Thyroid gland (tissue), 4 donors: ENCODE measurements around the gene HBD. TPM values are rescaled to one million over a fixed set of nuclear protein-coding genes. Genes with fewer than 3 reads are reported as not detected.

Experiments
- DNase-seq, 2 donors: peaks; one replicate each; pipeline ENCODE4 v3.0.0-alpha.2; 2019
- H3K27ac ChIP-seq, 3 donors: fragments of 200-600 bp; sonication (generic); 1 replicate in 2 of 3; 2 replicates in 1 of 3; pipeline ENCODE4 v1.5.1; 2016 to 2019; ENCODE audit warnings: mild to moderate bottlenecking in 1 of 3, moderate library complexity in 1 of 3
- H3K27me3 ChIP-seq: fragments of 200-600 bp; sonication (generic); one replicate; pipeline ENCODE4 v1.5.1; 2019
- H3K36me3 ChIP-seq, 2 donors: fragments of 200-600 bp; sonication (generic); one replicate each; pipeline ENCODE4 v1.5.1; 2016 to 2019
- H3K4me1 ChIP-seq, 2 donors: fragments of 200-600 bp; sonication (generic); one replicate each; pipeline ENCODE4 v1.5.1; 2017 to 2019
- H3K4me3 ChIP-seq, 3 donors: fragments of 200-600 bp; sonication (generic); replicated peaks in 1 of 3; 1 replicate in 2 of 3; 2 replicates in 1 of 3; pipeline ENCODE4 v1.5.1; 2016; ENCODE audit warnings: mild to moderate bottlenecking in 1 of 3
- H3K9me3 ChIP-seq: fragments of 200-600 bp; sonication (generic); one replicate; pipeline ENCODE4 v1.5.1; 2017
- POLR2A ChIP-seq, 2 donors: fragments of 450-650 bp; IDR thresholded peaks; one replicate each; pipeline ENCODE4 v1.6.1; 2017; ENCODE audit warnings: antibody characterized with exemption in 2 of 2, mild to moderate bottlenecking in 2 of 2, moderate library complexity in 1 of 2
- WGBS, 2 donors: methylation state at CpG; one replicate each; pipeline ENCODE4 v1.1.5; 2017; 5-methylcytosine and 5-hydroxymethylcytosine counted together
- intact Hi-C: fragments of 100-400 bp; cut with DNase I; formaldehyde crosslinking; loops from one replicate; pipeline ENCODE4 v1.15.1; 2023
- total RNA-seq, 4 donors: library from RNA; depleted of rRNA; stranded (reverse); fragments of >200 nt; gene quantifications; one replicate each; pipeline ENCODE4 v1.2.3, GENCODE V29; 2016
- TF ChIP-seq, protein P1 (sequence below), 6 experiments: fragments of 200-600 bp in 3 of 6; fragments of 450-650 bp in 3 of 6; sonication (generic) in 3 of 6; IDR thresholded peaks; one replicate each; pipeline ENCODE4 v1.5.1; 2016 to 2019; ENCODE audit warnings: antibody characterized with exemption in 6 of 6, mild to moderate bottlenecking in 2 of 6, inconsistent platforms in 1 of 6, moderate library complexity in 1 of 6

The HBD gene
- total RNA-seq, 4 donors from 2014 or later: 1.0 TPM; not detected in 3

DNA sequence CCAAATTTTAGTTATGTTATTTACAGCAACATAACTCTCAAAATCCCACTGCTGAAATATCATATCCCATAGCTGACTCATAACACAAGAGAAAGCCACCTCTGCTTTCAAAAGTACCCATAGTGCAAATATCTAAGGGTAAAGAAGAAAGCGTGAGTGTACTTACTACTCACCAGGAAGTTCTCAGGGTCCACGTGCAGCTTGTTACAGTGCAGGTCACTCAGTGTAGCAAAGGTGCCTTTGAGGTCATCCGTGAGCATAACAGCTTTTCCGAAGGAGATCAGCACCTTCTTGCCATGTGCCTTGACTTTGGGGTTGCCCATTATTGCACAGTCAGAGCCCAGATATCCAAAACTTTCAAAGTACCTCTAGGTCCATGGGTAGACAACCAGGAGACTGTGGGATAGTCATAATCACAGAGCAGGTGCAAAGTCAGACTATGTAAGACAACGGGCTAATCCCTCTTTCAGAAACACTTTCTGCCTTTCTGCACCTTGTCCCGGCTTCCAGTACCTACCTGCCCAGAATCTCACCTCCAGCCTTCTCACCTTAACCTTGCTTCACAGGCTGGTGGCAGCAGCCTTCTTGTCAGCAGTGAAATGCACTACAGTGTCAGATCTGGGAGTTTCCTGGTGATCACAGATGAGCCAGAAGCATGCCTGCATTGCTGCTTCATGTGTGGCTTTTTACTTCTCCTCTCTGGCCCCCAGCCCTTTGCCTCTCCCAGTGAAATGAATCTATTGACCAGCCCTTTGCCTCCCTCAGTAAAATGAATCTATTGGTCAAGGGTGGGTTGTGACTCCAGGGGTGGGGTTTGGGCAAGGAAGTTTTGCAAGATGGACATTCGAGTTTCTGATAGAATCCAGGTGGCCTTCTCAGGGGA is 8.9 kb upstream of the HBD start:
- H3K27ac ChIP-seq: no peak overlapping the region
- no peaks in the 10 kb centered on the region for H3K9me3 ChIP-seq
- H3K4me1 ChIP-seq: no peaks in the 10 kb centered on the region
- intact Hi-C loops: no loop called here
- no peaks in the 10 kb centered on the region for H3K36me3 ChIP-seq
- no peak overlapping the region for H3K4me3 ChIP-seq
- no peak for DNase-seq
- TF ChIP-seq POLR2A (IDR thresholded peaks at IDR 0.05): no peak
- TF ChIP-seq, protein P1, sequence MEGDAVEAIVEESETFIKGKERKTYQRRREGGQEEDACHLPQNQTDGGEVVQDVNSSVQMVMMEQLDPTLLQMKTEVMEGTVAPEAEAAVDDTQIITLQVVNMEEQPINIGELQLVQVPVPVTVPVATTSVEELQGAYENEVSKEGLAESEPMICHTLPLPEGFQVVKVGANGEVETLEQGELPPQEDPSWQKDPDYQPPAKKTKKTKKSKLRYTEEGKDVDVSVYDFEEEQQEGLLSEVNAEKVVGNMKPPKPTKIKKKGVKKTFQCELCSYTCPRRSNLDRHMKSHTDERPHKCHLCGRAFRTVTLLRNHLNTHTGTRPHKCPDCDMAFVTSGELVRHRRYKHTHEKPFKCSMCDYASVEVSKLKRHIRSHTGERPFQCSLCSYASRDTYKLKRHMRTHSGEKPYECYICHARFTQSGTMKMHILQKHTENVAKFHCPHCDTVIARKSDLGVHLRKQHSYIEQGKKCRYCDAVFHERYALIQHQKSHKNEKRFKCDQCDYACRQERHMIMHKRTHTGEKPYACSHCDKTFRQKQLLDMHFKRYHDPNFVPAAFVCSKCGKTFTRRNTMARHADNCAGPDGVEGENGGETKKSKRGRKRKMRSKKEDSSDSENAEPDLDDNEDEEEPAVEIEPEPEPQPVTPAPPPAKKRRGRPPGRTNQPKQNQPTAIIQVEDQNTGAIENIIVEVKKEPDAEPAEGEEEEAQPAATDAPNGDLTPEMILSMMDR (IDR thresholded peaks at IDR 0.05): no peak
- H3K27me3 ChIP-seq: no peaks in the 10 kb centered on the region
- whole genome bisulfite sequencing, 2 donors: 76 to 79% methylated on average over 7 of the region's 7 CpGs

DNA sequence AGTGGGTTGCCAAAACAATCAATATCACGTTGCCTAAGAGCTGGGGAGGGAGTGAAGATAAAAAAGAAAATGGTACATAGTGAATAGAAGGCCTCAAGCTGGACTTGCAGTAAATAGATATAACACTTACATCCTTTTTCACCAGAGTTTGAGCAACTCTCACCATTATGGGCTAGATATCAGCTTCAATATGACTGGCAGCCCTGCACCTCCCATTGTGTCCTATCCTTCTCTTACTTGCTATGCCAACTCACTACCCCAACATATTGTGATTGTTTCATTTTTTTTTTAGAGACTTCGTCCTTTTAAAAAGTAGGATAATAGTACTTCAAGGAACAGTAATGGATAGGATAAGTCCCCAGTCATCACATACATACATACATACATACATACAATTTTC is 7.9 kb upstream of the HBD start:
- Histone ChIP-seq H3K27me3 (no peaks in the 10 kb centered on the region), H3K27ac (no peak overlapping the region), H3K4me1 (no peaks in the 10 kb centered on the region), H3K36me3 (no peaks in the 10 kb centered on the region), H3K9me3 (no peaks in the 10 kb centered on the region), H3K4me3 (no peak overlapping the region)
- no peak for DNase-seq
- WGBS, 2 donors: 65 to 71% methylated on average over 2 of the region's 2 CpGs
- no peak for TF ChIP-seq POLR2A (IDR thresholded peaks at IDR 0.05)
- TF ChIP-seq, protein P1 (IDR thresholded peaks at IDR 0.05): no peak
- intact Hi-C loops: no loop called here

DNA sequence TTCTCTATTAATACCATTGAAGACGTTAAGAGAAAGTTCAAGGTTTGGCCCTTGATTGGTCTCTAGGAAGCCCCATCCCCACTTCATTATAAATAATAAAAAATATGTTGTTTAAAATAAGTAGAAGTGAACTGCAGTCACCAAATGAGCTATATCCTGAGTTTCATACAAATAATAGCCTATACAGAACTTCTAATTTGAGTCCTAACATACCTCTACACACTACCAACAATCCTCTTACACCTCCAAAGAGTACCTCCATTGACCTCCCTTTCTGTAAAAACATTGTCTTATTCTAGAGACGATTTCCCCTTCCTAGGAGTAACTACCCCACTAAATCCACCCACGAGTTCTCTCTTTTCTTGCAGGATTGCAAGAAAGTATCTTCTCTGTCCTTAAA is 7.2 kb upstream of the HBD start:
- no peak for DNase-seq
- Histone ChIP-seq H3K9me3 (no peaks in the 10 kb centered on the region), H3K27me3 (no peaks in the 10 kb centered on the region), H3K36me3 (no peaks in the 10 kb centered on the region), H3K27ac (no peak overlapping the region), H3K4me3 (no peak overlapping the region), H3K4me1 (no peaks in the 10 kb centered on the region)
- intact Hi-C loops: no loop called here
- TF ChIP-seq, protein P1 (IDR thresholded peaks at IDR 0.05): no peak
- 66 to 67% methylated on average over 3 of the region's 3 CpGs for WGBS, 2 donors

- WGBS, 2 donors: 75 to 82% methylated on average over 2 of the region's 2 CpGs
- Histone ChIP-seq H3K9me3 (no peaks in the 10 kb centered on the region), H3K4me3 (no peak overlapping the region), H3K27me3 (no peaks in the 10 kb centered on the region), H3K4me1 (no peaks in the 10 kb centered on the region), H3K27ac (no peak overlapping the region), H3K36me3 (no peaks in the 10 kb centered on the region)
- TF ChIP-seq, protein P1 (IDR thresholded peaks at IDR 0.05): no peak
- TF ChIP-seq POLR2A (IDR thresholded peaks at IDR 0.05): no peak
- intact Hi-C loops: no loop called here
- no peak for DNase-seq
Observed at GRCh38 chr11:5240458-5240857, 6.2 kb upstream of the HBD start.

DNA sequence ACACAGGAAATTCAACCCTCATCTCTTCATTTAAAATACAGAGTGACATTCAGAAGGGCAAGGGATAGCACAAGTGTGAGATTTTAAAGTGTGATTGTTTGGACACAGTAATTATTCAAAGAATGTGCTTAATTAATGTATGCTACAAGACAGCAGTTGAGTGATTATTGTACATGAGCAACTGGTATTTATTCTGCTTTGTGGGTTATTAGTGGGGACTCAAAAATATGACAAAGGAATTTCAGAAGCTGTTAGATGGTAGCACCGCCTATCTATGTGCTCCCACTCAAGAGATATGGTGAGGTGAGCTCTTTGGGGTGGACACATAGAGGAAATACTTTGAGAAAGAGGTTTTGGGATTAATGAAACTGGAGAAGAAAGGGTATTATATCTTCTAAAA is 5.8 kb upstream of the HBD start:
- Histone ChIP-seq H3K27me3 (no peaks in the 10 kb centered on the region), H3K4me1 (no peaks in the 10 kb centered on the region), H3K9me3 (no peaks in the 10 kb centered on the region), H3K36me3 (no peaks in the 10 kb centered on the region), H3K4me3 (no peak overlapping the region), H3K27ac (no peak overlapping the region)
- intact Hi-C loops: no loop called here
- 86 to 91% methylated on average over 1 of the region's 1 CpG for WGBS, 2 donors
- TF ChIP-seq, protein P1 (IDR thresholded peaks at IDR 0.05): no peak
- no peak for TF ChIP-seq POLR2A (IDR thresholded peaks at IDR 0.05)
- DNase-seq: no peak
